Measurements from ENCODE around the gene ABHD17B. TPM values are rescaled to one million over a fixed set of nuclear protein-coding genes. Genes with fewer than 3 reads are reported as not detected.

Gene ABHD17B
- total RNA-seq, 8 experiments from 2014 or later: 8.2 to 34.0 (median 21.1) TPM

GRCh38 chr9:71884005-71884404, 27.0 kb downstream of the ABHD17B start:
- in situ Hi-C loops (cut with MboI; ENCODE audit: low pct_unique_long_range_greater_than_20kb in 2 of 9, low sequenced_read_pairs in 9 of 9, unreplicated experiment in 9 of 9): no loop called here
- Histone ChIP-seq H3K4me3 (no peak overlapping the region), H3K4me1 (replicated peaks in 1 of 2) (no peaks in the 10 kb centered on the region), H3K27ac (no peak overlapping the region)
- ATAC-seq (replicated peaks in 6 of 8): no peak

- in situ Hi-C loops (cut with MboI; ENCODE audit: low pct_unique_long_range_greater_than_20kb in 2 of 9, low sequenced_read_pairs in 9 of 9, unreplicated experiment in 9 of 9): no loop called here
- 71 to 100% (median 98%) methylated on average over 1 to 2 of the region's 2 CpGs for WGBS, 10 experiments
These were observed 31.3 kb downstream of the ABHD17B start for GRCh38 chr9:71879644-71880174.

GRCh38 chr9:71878327-71879274, 32.4 kb downstream of the ABHD17B start:
- no peak for ATAC-seq (replicated peaks in 6 of 8)
- 96 to 100% (median 97%) methylated on average over 1 to 4 of the region's 4 CpGs; no CpG with 5 or more reads in 1 of the 10 experiments for WGBS, 10 experiments
- Histone ChIP-seq H3K27ac (no peak overlapping the region), H3K4me1 (replicated peaks in 1 of 2) (no peaks in the 10 kb centered on the region), H3K4me3 (no peak overlapping the region)
- in situ Hi-C loops (cut with MboI; ENCODE audit: low pct_unique_long_range_greater_than_20kb in 2 of 9, low sequenced_read_pairs in 9 of 9, unreplicated experiment in 9 of 9): no loop called here

More at GRCh38 chr9:71879644-71880174, 31.3 kb downstream of the ABHD17B start:
- H3K4me3 ChIP-seq: no peak overlapping the region
- no peak for ATAC-seq (replicated peaks in 6 of 8)
- H3K4me1 ChIP-seq (replicated peaks in 1 of 2): no peaks in the 10 kb centered on the region
- H3K27ac ChIP-seq: no peak overlapping the region

- H3K27ac ChIP-seq: no peak overlapping the region
- H3K4me1 ChIP-seq (replicated peaks in 1 of 2): no peaks in the 10 kb centered on the region
- in situ Hi-C loops (cut with MboI; ENCODE audit: low pct_unique_long_range_greater_than_20kb in 2 of 9, low sequenced_read_pairs in 9 of 9, unreplicated experiment in 9 of 9): no loop called here
- no peak for ATAC-seq (replicated peaks in 6 of 8)
- no peak overlapping the region for H3K4me3 ChIP-seq
These were observed 34.2 kb downstream of the ABHD17B start for GRCh38 chr9:71876829-71877228.

- H3K4me1 ChIP-seq (replicated peaks in 1 of 2): no peaks in the 10 kb centered on the region
- in situ Hi-C loops (cut with MboI; ENCODE audit: low pct_unique_long_range_greater_than_20kb in 2 of 9, low sequenced_read_pairs in 9 of 9, unreplicated experiment in 9 of 9): no loop called here
- ATAC-seq (replicated peaks in 6 of 8): no peak
- 93 to 100% (median 100%) methylated on average over 1 to 2 of the region's 2 CpGs; no CpG with 5 or more reads in 1 of the 10 experiments for WGBS, 10 experiments
- H3K27ac ChIP-seq: no peak overlapping the region
- no peak overlapping the region for H3K4me3 ChIP-seq
These were observed 34.9 kb downstream of the ABHD17B start for GRCh38 chr9:71876106-71876505.

GRCh38 chr9:71875345-71875744, 35.6 kb downstream of the ABHD17B start:
- WGBS, 10 experiments: 80 to 100% (median 100%) methylated on average over 1 to 5 of the region's 6 CpGs; no CpG with 5 or more reads in 1 of the 10 experiments
- Histone ChIP-seq H3K27ac (no peak overlapping the region), H3K4me3 (no peak overlapping the region), H3K4me1 (replicated peaks in 1 of 2) (no peaks in the 10 kb centered on the region)
- in situ Hi-C loops (cut with MboI; ENCODE audit: low pct_unique_long_range_greater_than_20kb in 2 of 9, low sequenced_read_pairs in 9 of 9, unreplicated experiment in 9 of 9): no loop called here
- no peak for ATAC-seq (replicated peaks in 6 of 8)

- 83 to 100% (median 100%) methylated on average over 1 of the region's 1 CpG; no CpG with 5 or more reads in 3 of the 10 experiments for WGBS, 10 experiments
- no peak overlapping the region for H3K4me3 ChIP-seq
- H3K27ac ChIP-seq: no peak overlapping the region
- no peak for ATAC-seq (replicated peaks in 6 of 8)
- in situ Hi-C loops (cut with MboI; ENCODE audit: low pct_unique_long_range_greater_than_20kb in 2 of 9, low sequenced_read_pairs in 9 of 9, unreplicated experiment in 9 of 9): no loop called here
- no peaks in the 10 kb centered on the region for H3K4me1 ChIP-seq (replicated peaks in 1 of 2)
These were observed 47.4 kb downstream of the ABHD17B start for GRCh38 chr9:71863631-71864030.

GRCh38 chr9:71861618-71862017, 49.4 kb downstream of the ABHD17B start:
- H3K27ac ChIP-seq: no peak overlapping the region
- 72 to 100% (median 96%) methylated on average over 2 to 3 of the region's 3 CpGs for WGBS, 10 experiments

GRCh38 chr9:71859939-71860338, 51.1 kb downstream of the ABHD17B start:
- 81 to 100% (median 90%) methylated on average over 2 to 3 of the region's 3 CpGs for WGBS, 10 experiments
- Histone ChIP-seq H3K27ac (no peak overlapping the region), H3K4me3 (no peak overlapping the region), H3K4me1 (replicated peaks in 1 of 2) (no peaks in the 10 kb centered on the region)
- in situ Hi-C loops (cut with MboI; ENCODE audit: low pct_unique_long_range_greater_than_20kb in 2 of 9, low sequenced_read_pairs in 9 of 9, unreplicated experiment in 9 of 9): no loop called here
- no peak for ATAC-seq (replicated peaks in 6 of 8)

More at GRCh38 chr9:71861618-71862017, 49.4 kb downstream of the ABHD17B start:
- in situ Hi-C loops (cut with MboI; ENCODE audit: low pct_unique_long_range_greater_than_20kb in 2 of 9, low sequenced_read_pairs in 9 of 9, unreplicated experiment in 9 of 9): no loop called here
- ATAC-seq (replicated peaks in 6 of 8): no peak
- Histone ChIP-seq H3K4me3 (no peak overlapping the region), H3K4me1 (replicated peaks in 1 of 2) (no peaks in the 10 kb centered on the region)

GRCh38 chr9:71858812-71859211, 52.2 kb downstream of the ABHD17B start:
- in situ Hi-C loops (cut with MboI; ENCODE audit: low pct_unique_long_range_greater_than_20kb in 2 of 9, low sequenced_read_pairs in 9 of 9, unreplicated experiment in 9 of 9): no loop called here
- H3K27ac ChIP-seq: no peak overlapping the region

GRCh38 chr9:71858102-71858798, 52.7 kb downstream of the ABHD17B start:
- in situ Hi-C loops (cut with MboI; ENCODE audit: low pct_unique_long_range_greater_than_20kb in 2 of 9, low sequenced_read_pairs in 9 of 9, unreplicated experiment in 9 of 9): no loop called here
- no peak overlapping the region for H3K4me3 ChIP-seq
- WGBS, 10 experiments: 50 to 100% (median 93%) methylated on average over 1 to 2 of the region's 2 CpGs
- no peak overlapping the region for H3K27ac ChIP-seq
- no peaks in the 10 kb centered on the region for H3K4me1 ChIP-seq (replicated peaks in 1 of 2)
- no peak for ATAC-seq (replicated peaks in 6 of 8)

More at GRCh38 chr9:71858812-71859211, 52.2 kb downstream of the ABHD17B start:
- Histone ChIP-seq H3K4me1 (replicated peaks in 1 of 2) (no peaks in the 10 kb centered on the region), H3K4me3 (no peak overlapping the region)
- no peak for ATAC-seq (replicated peaks in 6 of 8)

- ATAC-seq (replicated peaks in 6 of 8): no peak
- H3K4me3 ChIP-seq: no peak overlapping the region
- H3K27ac ChIP-seq: no peak overlapping the region
- no peaks in the 10 kb centered on the region for H3K4me1 ChIP-seq (replicated peaks in 1 of 2)
- in situ Hi-C loops (cut with MboI; ENCODE audit: low pct_unique_long_range_greater_than_20kb in 2 of 9, low sequenced_read_pairs in 9 of 9, unreplicated experiment in 9 of 9): no loop called here
These were observed 53.8 kb downstream of the ABHD17B start for GRCh38 chr9:71857159-71857558.

- in situ Hi-C loops (cut with MboI; ENCODE audit: low pct_unique_long_range_greater_than_20kb in 2 of 9, low sequenced_read_pairs in 9 of 9, unreplicated experiment in 9 of 9): no loop called here
- no peak for ATAC-seq (replicated peaks in 6 of 8)
- H3K4me3 ChIP-seq: no peak overlapping the region
- H3K27ac ChIP-seq: no peak overlapping the region
- no peaks in the 10 kb centered on the region for H3K4me1 ChIP-seq (replicated peaks in 1 of 2)
- WGBS, 10 experiments: 13 to 100% (median 90%) methylated on average over 1 to 5 of the region's 5 CpGs; no CpG with 5 or more reads in 1 of the 10 experiments
These were observed 56.2 kb downstream of the ABHD17B start for GRCh38 chr9:71854811-71855210.

All from motor neuron (in vitro differentiated cells).